WERI-Rb-1 (cell line): ENCODE measurements around the gene GPRC5D.

Experiments used
- DNase-seq: peaks from one replicate; pipeline ENCODE4 v3.0.0-alpha.2; 2020
- H3K27ac ChIP-seq: fragments of 250-450 bp; sonication (Bioruptor Pico); 2 replicates; pipeline ENCODE4 v1.5.1; 2020; ENCODE audit warnings: mild to moderate bottlenecking, moderate library complexity
- H3K27me3 ChIP-seq: fragments of 250-450 bp; sonication (Bioruptor Pico); 2 replicates; pipeline ENCODE4 v1.5.1; 2021; ENCODE audit warnings: mild to moderate bottlenecking, low read depth, moderate library complexity; ENCODE audit not compliant: insufficient read depth, severe bottlenecking
- H3K36me3 ChIP-seq: fragments of 250-450 bp; sonication (Bioruptor Pico); 2 replicates; pipeline ENCODE4 v1.5.1; 2020; ENCODE audit warnings: mild to moderate bottlenecking, moderate library complexity
- H3K4me3 ChIP-seq: 2 replicates; pipeline ENCODE4 v1.5.1; 2011; ENCODE audit warnings: low read depth, mild to moderate bottlenecking, control low read depth, low read length
- H3K9me3 ChIP-seq: fragments of 250-450 bp; sonication (Bioruptor Pico); 2 replicates; pipeline ENCODE4 v1.5.1; 2021; ENCODE audit warnings: mild to moderate bottlenecking, moderate library complexity; ENCODE audit not compliant: severe bottlenecking
- CTCF ChIP-seq: IDR thresholded peaks from 2 replicates; pipeline ENCODE4 v1.5.1; 2011; ENCODE audit warnings: low read depth, mild to moderate bottlenecking, control low read depth, inconsistent platforms, low read length

Gene GPRC5D

DNA sequence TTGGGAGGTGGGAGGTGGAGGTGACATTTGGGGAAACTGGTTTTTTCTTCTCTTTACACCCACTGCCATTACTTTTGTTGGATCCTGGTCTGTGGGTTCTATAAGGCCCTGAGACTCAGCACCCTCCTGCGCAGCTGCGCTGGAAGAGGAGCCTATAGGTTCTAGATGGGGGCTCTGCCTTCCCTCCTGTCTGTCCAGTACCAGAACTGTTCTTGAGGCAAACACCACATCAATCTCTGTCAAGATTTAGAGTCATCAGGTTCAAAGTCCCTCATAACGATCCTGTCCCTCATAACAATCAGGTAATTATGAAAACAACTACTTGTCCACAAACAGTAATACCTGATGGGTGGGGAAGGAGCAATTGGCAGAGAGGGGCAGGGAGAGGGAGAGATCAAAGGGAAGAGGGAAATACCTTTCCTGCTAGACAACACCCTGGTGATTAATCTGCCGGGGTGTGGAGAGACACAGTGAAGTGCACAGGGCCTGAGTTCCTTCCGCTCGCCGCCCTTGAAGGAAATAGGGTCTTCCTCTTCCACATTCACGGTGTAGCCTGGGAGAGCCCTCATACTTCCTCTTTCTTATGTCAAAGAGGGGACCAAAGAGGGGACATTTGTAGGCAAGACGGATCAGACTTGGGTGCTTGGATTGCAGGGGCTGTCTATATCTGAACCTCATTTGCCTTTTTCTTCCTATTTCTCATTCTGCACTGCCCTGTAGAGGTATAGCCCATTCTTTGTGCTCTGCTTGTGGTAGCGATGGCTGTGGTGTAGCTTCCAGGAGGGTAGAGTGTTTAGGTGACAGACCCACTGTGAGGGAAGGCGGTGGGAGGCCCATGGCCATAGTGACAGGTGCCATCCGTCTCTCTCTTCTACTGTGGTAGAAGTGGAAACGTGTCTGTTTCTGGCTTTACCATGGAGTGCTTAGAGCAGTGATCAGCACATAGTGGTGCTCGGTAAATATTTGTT, 48.0 kb downstream of the GPRC5D start:
- DNase-seq: no peak
- no peaks in the 10 kb centered on the region for H3K9me3 ChIP-seq
- no peak for TF ChIP-seq CTCF
- H3K4me3 ChIP-seq: no peak overlapping the region
- no peaks in the 10 kb centered on the region for H3K27me3 ChIP-seq
- peaks cover 6% of the 10 kb centered on the region; the same call in 1 of the 2 replicates for H3K36me3 ChIP-seq
- no peak overlapping the region for H3K27ac ChIP-seq

DNA sequence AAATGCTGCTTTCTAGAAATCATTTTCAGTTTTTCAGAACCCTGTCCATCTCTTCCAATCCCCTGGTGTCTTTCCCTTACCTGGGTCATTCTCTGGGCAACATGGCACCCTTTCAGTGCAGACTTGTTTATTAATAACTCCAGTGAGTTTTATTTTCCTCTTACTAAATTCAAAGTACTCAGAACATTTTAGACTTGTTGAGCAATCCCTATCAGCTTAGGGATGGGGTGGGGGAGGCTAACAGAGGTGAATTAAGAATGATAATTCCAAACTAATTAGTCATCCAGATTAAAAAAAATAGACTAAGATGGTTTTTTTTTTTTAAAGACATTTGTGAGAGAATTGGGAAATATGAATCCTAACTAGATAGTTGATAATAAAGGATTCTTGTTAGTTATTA, 49.9 kb downstream of the GPRC5D start:
- Histone ChIP-seq H3K36me3 (no peaks in the 10 kb centered on the region), H3K9me3 (no peaks in the 10 kb centered on the region), H3K27ac (no peak overlapping the region; the same call in 1 of the 2 replicates), H3K4me3 (no peak overlapping the region), H3K27me3 (no peaks in the 10 kb centered on the region)
- no peak for DNase-seq
- TF ChIP-seq CTCF: no peak

- TF ChIP-seq CTCF: no peak
- H3K9me3 ChIP-seq: no peaks in the 10 kb centered on the region
- no peaks in the 10 kb centered on the region for H3K36me3 ChIP-seq
- H3K4me3 ChIP-seq: peak overlapping the region; percentile 47
- peak; percentile 77 for DNase-seq
- H3K27ac ChIP-seq: peak overlapping the region; percentile 69
- no peaks in the 10 kb centered on the region for H3K27me3 ChIP-seq
Observed at GRCh38 chr12:12901158-12901791, 50.7 kb downstream of the GPRC5D start.

- Histone ChIP-seq H3K9me3 (no peaks in the 10 kb centered on the region), H3K27ac (peak overlapping the region; percentile 69), H3K27me3 (no peaks in the 10 kb centered on the region), H3K4me3 (no peak overlapping the region), H3K36me3 (no peaks in the 10 kb centered on the region)
- TF ChIP-seq CTCF: no peak
- no peak for DNase-seq
Observed at GRCh38 chr12:12900786-12901157, 51.2 kb downstream of the GPRC5D start.

- no peak overlapping the region for H3K4me3 ChIP-seq
- H3K27me3 ChIP-seq: no peaks in the 10 kb centered on the region
- TF ChIP-seq CTCF: no peak
- H3K9me3 ChIP-seq: no peaks in the 10 kb centered on the region
- no peak for DNase-seq
- no peak overlapping the region for H3K27ac ChIP-seq
- no peaks in the 10 kb centered on the region for H3K36me3 ChIP-seq
Observed at GRCh38 chr12:12899530-12900380, 52.2 kb downstream of the GPRC5D start.
